Measurements from ENCODE around the gene TRIP6.
"Not testable (repeated sequence)": the region's sequence is repeated elsewhere in the genome, so short reads cannot be mapped to it uniquely, and the experiment has no call there.

Gene TRIP6

DNA sequence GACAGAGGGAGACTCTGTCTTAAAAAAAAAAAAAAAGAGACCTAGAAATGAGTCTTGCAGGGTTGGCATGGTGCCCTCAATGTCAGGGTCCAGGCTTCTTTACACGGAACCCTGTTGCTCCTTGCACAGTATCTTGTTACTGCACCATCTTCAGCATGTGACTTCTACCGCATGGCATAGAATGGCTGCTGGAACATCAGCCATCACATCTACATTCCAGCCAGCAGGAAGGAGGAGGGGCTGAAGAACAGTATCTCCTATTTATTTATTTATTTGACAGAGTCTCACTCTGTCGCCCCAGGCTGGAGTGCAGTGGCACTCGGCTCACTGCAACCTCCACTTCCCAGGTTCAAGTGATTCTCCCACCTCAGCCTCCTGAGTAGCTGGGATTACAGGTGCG lies 32.2 kb downstream of the TRIP6 start:
- Histone ChIP-seq H3K27ac (no peak overlapping the region), H3K9me3 (no peaks in the 10 kb centered on the region), H3K36me3 (no peaks in the 10 kb centered on the region), H3K4me3 (ENCODE audit: low read depth in 1 of 2, low read length in 1 of 2) (no peak overlapping the region), H3K4me1 (ENCODE audit: control insufficient read depth in 1 of 2, insufficient read depth in 1 of 2, low read depth in 1 of 2, low read length in 1 of 2) (peaks cover 8 to 28% of the 10 kb centered on the region in 2 experiments), H3K27me3 (peaks cover 85% of the 10 kb centered on the region)
- no peak for TF ChIP-seq CTCF (IDR thresholded peaks at IDR 0.05)

- Histone ChIP-seq H3K27me3 (peaks cover 79% of the 10 kb centered on the region), H3K4me1 (ENCODE audit: control insufficient read depth in 1 of 2, insufficient read depth in 1 of 2, low read depth in 1 of 2, low read length in 1 of 2) (peaks cover 7 to 12% of the 10 kb centered on the region in 2 experiments), H3K4me3 (ENCODE audit: low read depth in 1 of 2, low read length in 1 of 2) (no peak overlapping the region), H3K9me3 (no peaks in the 10 kb centered on the region), H3K36me3 (no peaks in the 10 kb centered on the region), H3K27ac (no peak overlapping the region)
- TF ChIP-seq CTCF (IDR thresholded peaks at IDR 0.05) = no peak
Measured at GRCh38 chr7:100900978-100901377, 33.8 kb downstream of the TRIP6 start.

DNA sequence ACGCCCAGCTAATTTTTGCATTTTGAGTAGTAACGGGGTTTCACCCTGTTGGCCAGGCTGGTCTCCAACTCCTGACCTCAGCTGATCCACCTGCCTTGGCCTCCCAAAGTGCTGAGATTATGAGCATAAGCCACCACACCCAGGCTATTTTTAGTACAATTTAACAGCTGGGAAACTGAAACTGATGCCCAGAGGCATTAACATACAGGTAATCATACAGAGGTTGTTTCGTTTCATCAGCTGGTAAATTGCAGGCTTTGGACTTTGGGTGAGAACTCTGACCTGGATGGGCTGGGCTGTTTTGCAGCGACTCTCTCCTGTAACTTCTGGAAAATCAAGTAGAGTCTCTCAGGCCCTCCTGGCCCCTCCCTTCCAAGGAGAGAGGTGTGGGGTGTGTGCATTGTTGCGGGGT lies 34.7 kb downstream of the TRIP6 start:
- H3K36me3 ChIP-seq = no peaks in the 10 kb centered on the region
- peaks cover 0 to 5% of the 10 kb centered on the region in 2 experiments for H3K4me1 ChIP-seq (ENCODE audit: control insufficient read depth in 1 of 2, insufficient read depth in 1 of 2, low read depth in 1 of 2, low read length in 1 of 2)
- no peak overlapping the region for H3K27ac ChIP-seq
- peaks cover 77% of the 10 kb centered on the region for H3K27me3 ChIP-seq
- no peak overlapping the region for H3K4me3 ChIP-seq (ENCODE audit: low read depth in 1 of 2, low read length in 1 of 2)
- H3K9me3 ChIP-seq = no peaks in the 10 kb centered on the region
- TF ChIP-seq CTCF (IDR thresholded peaks at IDR 0.05) = no peak

DNA sequence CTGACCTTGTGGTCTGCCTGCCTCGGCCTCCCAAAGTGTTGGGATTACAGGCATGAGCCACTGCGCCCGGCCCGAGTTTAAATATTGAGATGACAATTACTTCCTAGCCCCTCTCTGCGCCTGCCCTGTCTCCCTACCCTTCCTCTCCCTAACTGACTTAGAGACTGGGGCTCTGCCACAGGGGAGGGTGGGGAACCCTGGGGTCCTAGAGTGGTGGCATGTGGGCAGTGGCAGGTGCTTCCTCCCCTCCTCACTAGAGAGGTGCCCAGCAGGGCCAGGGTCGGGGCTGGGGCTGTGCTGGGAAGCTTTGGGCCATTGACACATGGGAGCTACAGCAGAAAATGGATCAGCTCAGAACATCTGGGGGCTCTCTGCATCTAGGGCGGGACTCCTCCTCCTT lies 35.5 kb downstream of the TRIP6 start:
- Histone ChIP-seq H3K36me3 (no peaks in the 10 kb centered on the region), H3K27me3 (peaks cover 77% of the 10 kb centered on the region), H3K9me3 (no peaks in the 10 kb centered on the region), H3K27ac (no peak overlapping the region), H3K4me1 (ENCODE audit: control insufficient read depth in 1 of 2, insufficient read depth in 1 of 2, low read depth in 1 of 2, low read length in 1 of 2) (no peaks in the 10 kb centered on the region), H3K4me3 (ENCODE audit: low read depth in 1 of 2, low read length in 1 of 2) (no peak overlapping the region)
- no peak for TF ChIP-seq CTCF (IDR thresholded peaks at IDR 0.05)

DNA sequence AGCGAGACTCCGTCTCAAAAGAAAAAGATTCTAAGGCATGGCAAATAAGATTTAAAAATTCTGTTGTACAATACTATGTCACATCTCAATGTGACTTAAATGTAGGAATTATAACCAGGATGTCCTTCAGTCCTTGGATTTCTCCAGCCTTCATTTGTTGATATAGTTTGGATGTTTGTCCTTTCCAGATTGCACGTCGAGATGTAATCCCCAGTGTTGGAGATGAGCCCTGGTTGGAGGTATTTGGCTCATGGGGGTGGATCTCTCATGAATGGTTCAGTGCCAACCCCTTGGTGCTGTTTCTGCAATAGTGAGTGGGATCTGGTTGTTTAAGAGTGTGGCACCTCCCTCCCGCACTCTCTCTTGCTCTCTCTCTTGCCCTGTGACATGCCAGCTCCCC lies 41.3 kb downstream of the TRIP6 start:
- no peaks in the 10 kb centered on the region for H3K9me3 ChIP-seq
- H3K36me3 ChIP-seq = no peaks in the 10 kb centered on the region
- TF ChIP-seq CTCF (IDR thresholded peaks at IDR 0.05) = no peak
- no peak overlapping the region for H3K27ac ChIP-seq
- peaks cover 6 to 13% of the 10 kb centered on the region in 2 experiments for H3K4me1 ChIP-seq (ENCODE audit: control insufficient read depth in 1 of 2, insufficient read depth in 1 of 2, low read depth in 1 of 2, low read length in 1 of 2)
- H3K27me3 ChIP-seq = peaks cover 33% of the 10 kb centered on the region
- H3K4me3 ChIP-seq (ENCODE audit: low read depth in 1 of 2, low read length in 1 of 2) = no peak overlapping the region

DNA sequence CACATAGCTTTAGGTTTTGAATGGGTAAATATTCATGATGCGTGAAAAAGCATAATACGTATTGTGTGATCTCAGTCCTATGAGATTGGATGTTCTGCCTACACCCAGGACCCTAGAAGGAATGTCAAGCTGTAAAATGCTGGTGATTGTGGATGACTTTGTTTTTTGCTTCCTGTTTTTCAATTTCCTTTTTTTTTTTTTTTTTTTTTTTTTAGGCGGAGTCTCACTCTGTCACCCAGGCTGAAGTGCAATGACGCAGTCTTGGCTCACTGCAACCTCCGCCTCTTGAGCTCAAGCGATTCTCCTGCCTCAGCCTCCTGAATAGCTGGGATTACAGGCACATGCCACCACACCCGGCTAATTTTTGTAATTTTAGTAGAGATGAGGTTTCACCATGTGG lies 43.3 kb downstream of the TRIP6 start:
- not testable (repeated sequence) for H3K36me3 ChIP-seq; H3K4me3 ChIP-seq (ENCODE audit: low read depth in 1 of 2, low read length in 1 of 2); H3K9me3 ChIP-seq
- Histone ChIP-seq H3K27ac (peak overlapping the region; percentile 58), H3K27me3 (peaks cover 23% of the 10 kb centered on the region), H3K4me1 (ENCODE audit: control insufficient read depth in 1 of 2, insufficient read depth in 1 of 2, low read depth in 1 of 2, low read length in 1 of 2) (peaks cover 6 to 13% of the 10 kb centered on the region in 2 experiments)
